ENCODE data around the gene CAMTA1.
A peak's percentile ranks its signal among the peaks of the same experiment; 100 is the strongest.

- no peak for TF ChIP-seq EZH2 (optimal IDR thresholded peaks at IDR 0.05; ENCODE audit: low read depth, low read length)
- TF ChIP-seq, protein P1, sequence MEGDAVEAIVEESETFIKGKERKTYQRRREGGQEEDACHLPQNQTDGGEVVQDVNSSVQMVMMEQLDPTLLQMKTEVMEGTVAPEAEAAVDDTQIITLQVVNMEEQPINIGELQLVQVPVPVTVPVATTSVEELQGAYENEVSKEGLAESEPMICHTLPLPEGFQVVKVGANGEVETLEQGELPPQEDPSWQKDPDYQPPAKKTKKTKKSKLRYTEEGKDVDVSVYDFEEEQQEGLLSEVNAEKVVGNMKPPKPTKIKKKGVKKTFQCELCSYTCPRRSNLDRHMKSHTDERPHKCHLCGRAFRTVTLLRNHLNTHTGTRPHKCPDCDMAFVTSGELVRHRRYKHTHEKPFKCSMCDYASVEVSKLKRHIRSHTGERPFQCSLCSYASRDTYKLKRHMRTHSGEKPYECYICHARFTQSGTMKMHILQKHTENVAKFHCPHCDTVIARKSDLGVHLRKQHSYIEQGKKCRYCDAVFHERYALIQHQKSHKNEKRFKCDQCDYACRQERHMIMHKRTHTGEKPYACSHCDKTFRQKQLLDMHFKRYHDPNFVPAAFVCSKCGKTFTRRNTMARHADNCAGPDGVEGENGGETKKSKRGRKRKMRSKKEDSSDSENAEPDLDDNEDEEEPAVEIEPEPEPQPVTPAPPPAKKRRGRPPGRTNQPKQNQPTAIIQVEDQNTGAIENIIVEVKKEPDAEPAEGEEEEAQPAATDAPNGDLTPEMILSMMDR (IDR thresholded peaks at IDR 0.05; ENCODE audit: low read length), result peak; percentile 11
Measured at GRCh38 chr1:7576946-7577657, 791.8 kb downstream of the CAMTA1 start.
